DOHH2 (cell line): Measurements from ENCODE around the gene HOXC12.

Source experiments
- H3F3A ChIP-seq: fragments of 200-600 bp; sonication (generic), shearing (Covaris generic); 2 replicates; pipeline ENCODE4 v1.6.0; 2016; ENCODE audit warnings: antibody characterized with exemption, mild to moderate bottlenecking; ENCODE audit not compliant: control insufficient read depth, insufficient read depth
- H3K27ac ChIP-seq: fragments of 200-600 bp; sonication (generic); 2 replicates; pipeline ENCODE4 v1.5.1; 2014; ENCODE audit warnings: low read depth, mild to moderate bottlenecking, low read length, moderate library complexity
- H3K27me3 ChIP-seq: fragments of 200-600 bp; sonication (generic); 2 replicates; pipeline ENCODE4 v1.6.1; 2014; ENCODE audit warnings: mild to moderate bottlenecking, low read length, mixed read lengths; ENCODE audit not compliant: control insufficient read depth
- H3K36me3 ChIP-seq: fragments of 200-600 bp; sonication (generic); 2 replicates; pipeline ENCODE4 v1.6.1; 2014; ENCODE audit warnings: mild to moderate bottlenecking, low read length, moderate library complexity, mixed read lengths; ENCODE audit not compliant: control insufficient read depth
- H3K4me1 ChIP-seq: fragments of 200-600 bp; sonication (generic); 2 replicates; pipeline ENCODE4 v1.6.1; 2014; ENCODE audit warnings: mild to moderate bottlenecking, low read length, mixed read lengths; ENCODE audit not compliant: control insufficient read depth
- H3K4me2 ChIP-seq: fragments of 200-600 bp; sonication (generic); 2 replicates; pipeline ENCODE4 v1.6.0; 2014; ENCODE audit warnings: mild to moderate bottlenecking, low read length, moderate library complexity
- H3K4me3 ChIP-seq: fragments of 200-600 bp; sonication (generic); 2 replicates; pipeline ENCODE4 v1.5.1; 2014; ENCODE audit warnings: mild to moderate bottlenecking, low read length, mixed read lengths
- H3K79me2 ChIP-seq: fragments of 200-600 bp; sonication (generic); 2 replicates; pipeline ENCODE4 v1.6.1; 2014; ENCODE audit warnings: mild to moderate bottlenecking, low read length, mixed read lengths; ENCODE audit not compliant: control insufficient read depth
- H3K9me2 ChIP-seq: fragments of 200-600 bp; sonication (generic); replicated peaks from 2 replicates; pipeline ENCODE4 v1.6.1; 2014; ENCODE audit warnings: mild to moderate bottlenecking, low read length, mixed read lengths; ENCODE audit not compliant: control insufficient read depth
- H3K9me3 ChIP-seq: fragments of 200-600 bp; sonication (generic); 2 replicates; pipeline ENCODE4 v1.6.1; 2014; ENCODE audit warnings: antibody characterized with exemption, low read length, mixed read lengths; ENCODE audit not compliant: control insufficient read depth, insufficient read depth
- H4K20me1 ChIP-seq: fragments of 200-600 bp; sonication (generic); 2 replicates; pipeline ENCODE4 v1.6.0; 2014; ENCODE audit warnings: low read depth, mild to moderate bottlenecking, antibody characterized with exemption, low read length, moderate library complexity; ENCODE audit not compliant: control insufficient read depth, insufficient read depth
- CTCF ChIP-seq: fragments of 200-600 bp; sonication (generic); IDR thresholded peaks from one replicate; pipeline ENCODE4 v1.5.1; 2014; ENCODE audit warnings: antibody characterized with exemption, mild to moderate bottlenecking, low read depth, low read length; ENCODE audit not compliant: poor library complexity, severe bottlenecking
- EZH2phosphoT487 ChIP-seq: fragments of 200-600 bp; sonication (generic); IDR thresholded peaks from 2 replicates; pipeline ENCODE4 v1.6.1; 2017; ENCODE audit warnings: borderline replicate concordance, mild to moderate bottlenecking, antibody characterized with exemption, low read length, moderate library complexity, mixed read lengths

HOXC12 gene

GRCh38 chr12:54007538-54008259 lies 53.0 kb downstream of the HOXC12 start:
- H3K4me3 ChIP-seq, result no peak overlapping the region
- H3K4me1 ChIP-seq, result peaks cover 27% of the 10 kb centered on the region
- H3F3A ChIP-seq, result no peaks in the 10 kb centered on the region; the same call in 1 of the 2 replicates
- H3K9me2 ChIP-seq, result no peaks in the 10 kb centered on the region
- H3K79me2 ChIP-seq, result no peaks in the 10 kb centered on the region
- no peak overlapping the region for H3K4me2 ChIP-seq
- no peak overlapping the region for H3K27ac ChIP-seq
- H4K20me1 ChIP-seq, result no peaks in the 10 kb centered on the region
- H3K9me3 ChIP-seq, result no peaks in the 10 kb centered on the region
- no peak for TF ChIP-seq CTCF
- TF ChIP-seq EZH2phosphoT487, result no peak
- peaks cover 88% of the 10 kb centered on the region for H3K27me3 ChIP-seq
- H3K36me3 ChIP-seq, result no peaks in the 10 kb centered on the region

GRCh38 chr12:54008260-54008552 lies 53.5 kb downstream of the HOXC12 start:
- no peaks in the 10 kb centered on the region for H3K9me3 ChIP-seq
- H3F3A ChIP-seq, result no peaks in the 10 kb centered on the region; the same call in 1 of the 2 replicates
- TF ChIP-seq EZH2phosphoT487, result no peak
- no peak for TF ChIP-seq CTCF
- no peak overlapping the region for H3K27ac ChIP-seq
- H3K79me2 ChIP-seq, result no peaks in the 10 kb centered on the region
- no peaks in the 10 kb centered on the region for H3K9me2 ChIP-seq
- no peak overlapping the region for H3K4me2 ChIP-seq
- no peaks in the 10 kb centered on the region for H4K20me1 ChIP-seq
- H3K4me3 ChIP-seq, result no peak overlapping the region
- peaks cover 88% of the 10 kb centered on the region for H3K27me3 ChIP-seq
- H3K36me3 ChIP-seq, result no peaks in the 10 kb centered on the region
- H3K4me1 ChIP-seq, result peaks cover 27% of the 10 kb centered on the region
